Measurements from ENCODE around the gene HMGA1. TPM values are rescaled to one million over a fixed set of nuclear protein-coding genes. Genes with fewer than 3 reads are reported as not detected.

The HMGA1 gene
- total and polyA plus RNA-seq, 10 of the 15 experiments (the other 5 are each of a cell fraction or from before 2014, with no cell fraction given): 13.4 to 885 (median 508) TPM

DNA sequence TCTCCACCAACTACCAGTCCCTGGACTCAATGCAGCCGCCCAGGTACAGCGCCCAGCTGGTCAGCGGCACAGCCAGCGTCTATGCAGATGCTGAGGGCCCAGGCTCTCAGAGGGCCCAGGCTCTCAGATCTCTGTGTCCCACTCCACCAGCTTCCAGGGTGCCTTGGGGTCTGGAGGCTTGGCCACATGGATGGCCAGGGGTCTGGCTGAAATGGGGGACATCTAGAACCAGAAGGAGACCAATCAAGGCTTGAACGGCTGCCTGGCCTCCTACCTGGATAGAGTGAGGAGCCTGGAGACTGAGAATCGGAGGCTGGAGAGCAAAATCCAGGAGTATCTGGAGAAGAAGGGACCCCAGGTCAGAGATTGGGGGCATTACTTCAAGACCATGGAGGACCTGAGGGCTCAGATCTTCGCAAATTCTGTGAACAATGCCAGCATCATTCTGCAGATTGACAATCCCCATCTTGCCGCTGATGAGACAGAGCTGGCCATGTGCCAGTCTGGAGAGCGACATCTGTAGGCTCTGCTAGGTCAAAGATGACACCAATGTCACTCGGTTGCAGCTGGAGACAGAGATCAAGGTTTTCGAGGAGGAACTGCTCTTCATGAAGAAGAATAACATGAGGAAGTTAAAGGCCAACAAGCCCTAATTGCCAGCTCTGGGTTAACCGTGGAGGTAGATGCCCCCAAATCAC, 46.7 kb upstream of the HMGA1 start:
- DNase-seq (ENCODE audit: low read depth, low spot score) (no peak), FAIRE-seq (peak; percentile 38), ATAC-seq (peak; percentile 56)
- POLR2A ChIA-PET: no interaction called here
- Histone ChIP-seq H3K27me3 (replicated peaks in 1 of 2; ENCODE audit: control insufficient read depth in 2 of 2, insufficient read depth in 2 of 2, low read length in 1 of 2) (no peaks in the 10 kb centered on the region), H3K27ac (ENCODE audit: control insufficient read depth, insufficient read depth) (no peak overlapping the region), H3K4me3 (no peak overlapping the region), H3K36me3 (ENCODE audit: control insufficient read depth in 2 of 2, insufficient read depth in 2 of 2, low read length in 1 of 2) (no peaks in the 10 kb centered on the region), H4K20me1 (ENCODE audit: control insufficient read depth, insufficient read depth) (no peaks in the 10 kb centered on the region), H3K4me2 (ENCODE audit: control insufficient read depth, insufficient read depth) (no peak overlapping the region), H3K9me3 (replicated peaks; ENCODE audit: control insufficient read depth, insufficient read depth, low read length) (no peaks in the 10 kb centered on the region), H3K9ac (ENCODE audit: control insufficient read depth, insufficient read depth, low read length) (no peak overlapping the region), H2AFZ (ENCODE audit: control insufficient read depth, low read depth, low read length) (peak overlapping the region; percentile 15), H3K4me1 (ENCODE audit: control insufficient read depth, insufficient read depth, low read length) (no peaks in the 10 kb centered on the region), H3K79me2 (ENCODE audit: control insufficient read depth, insufficient read depth, low read length) (no peaks in the 10 kb centered on the region)
- BruUV-seq (replicated peaks): no TSS peak
- SMC1A ChIA-PET (ENCODE audit: uncharacterized antibody, unreplicated experiment): interaction anchor here (0.5 to 0.9 kb wide), 4 partner anchors 19 to 633 kb away, joined by 3 to 4 read pairs (median 3); no protein-coding TSS in a partner anchor
- CTCF ChIA-PET: interaction anchor here (1.2 to 2.8 kb wide), 3 partner anchors 27 to 271 kb away, joined by 3 to 14 read pairs (median 4); no protein-coding TSS in a partner anchor
- RAD21 ChIA-PET (ENCODE audit: unreplicated experiment): interaction anchor here (0.9 to 1.5 kb wide), 2 partner anchors 26 to 225 kb away, joined by 3 read pairs; no protein-coding TSS in a partner anchor
- intact Hi-C loops (cut with micrococcal nuclease; ENCODE audit: unreplicated experiment) (no loop called here), in situ Hi-C loops (cut with MboI) (no loop called here)
- TF ChIP-seq RAD21 (IDR thresholded peaks at IDR 0.05; ENCODE audit: insufficient read depth, low read depth, low read length): 0 out of 2 replicates have a peak, but pooled peaks have one; percentile 17
- TF ChIP-seq, protein P1, sequence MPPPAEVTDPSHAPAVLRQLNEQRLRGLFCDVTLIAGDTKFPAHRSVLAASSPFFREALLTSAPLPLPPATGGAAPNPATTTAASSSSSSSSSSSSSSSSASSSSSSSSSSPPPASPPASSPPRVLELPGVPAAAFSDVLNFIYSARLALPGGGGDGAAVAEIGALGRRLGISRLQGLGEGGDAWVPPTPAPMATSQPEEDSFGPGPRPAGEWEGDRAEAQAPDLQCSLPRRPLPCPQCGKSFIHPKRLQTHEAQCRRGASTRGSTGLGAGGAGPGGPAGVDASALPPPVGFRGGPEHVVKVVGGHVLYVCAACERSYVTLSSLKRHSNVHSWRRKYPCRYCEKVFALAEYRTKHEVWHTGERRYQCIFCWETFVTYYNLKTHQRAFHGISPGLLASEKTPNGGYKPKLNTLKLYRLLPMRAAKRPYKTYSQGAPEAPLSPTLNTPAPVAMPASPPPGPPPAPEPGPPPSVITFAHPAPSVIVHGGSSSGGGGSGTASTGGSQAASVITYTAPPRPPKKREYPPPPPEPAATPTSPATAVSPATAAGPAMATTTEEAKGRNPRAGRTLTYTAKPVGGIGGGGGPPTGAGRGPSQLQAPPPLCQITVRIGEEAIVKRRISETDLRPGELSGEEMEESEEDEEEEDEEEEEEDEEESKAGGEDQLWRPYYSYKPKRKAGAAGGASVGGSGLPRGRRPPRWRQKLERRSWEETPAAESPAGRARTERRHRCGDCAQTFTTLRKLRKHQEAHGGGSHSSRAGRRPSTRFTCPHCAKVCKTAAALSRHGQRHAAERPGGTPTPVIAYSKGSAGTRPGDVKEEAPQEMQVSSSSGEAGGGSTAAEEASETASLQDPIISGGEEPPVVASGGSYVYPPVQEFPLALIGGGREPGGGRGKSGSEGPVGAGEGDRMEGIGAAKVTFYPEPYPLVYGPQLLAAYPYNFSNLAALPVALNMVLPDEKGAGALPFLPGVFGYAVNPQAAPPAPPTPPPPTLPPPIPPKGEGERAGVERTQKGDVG (CRISPR knock-in tag; IDR thresholded peaks at IDR 0.05): no peak
- TF ChIP-seq CBX5 (IDR thresholded peaks at IDR 0.05; ENCODE audit: low read depth): no peak
- no peak; the same call in 1 of the 2 replicates for TF ChIP-seq SMC3 (IDR thresholded peaks at IDR 0.05; ENCODE audit: borderline replicate concordance, low read length)
- TF ChIP-seq, protein P2, sequence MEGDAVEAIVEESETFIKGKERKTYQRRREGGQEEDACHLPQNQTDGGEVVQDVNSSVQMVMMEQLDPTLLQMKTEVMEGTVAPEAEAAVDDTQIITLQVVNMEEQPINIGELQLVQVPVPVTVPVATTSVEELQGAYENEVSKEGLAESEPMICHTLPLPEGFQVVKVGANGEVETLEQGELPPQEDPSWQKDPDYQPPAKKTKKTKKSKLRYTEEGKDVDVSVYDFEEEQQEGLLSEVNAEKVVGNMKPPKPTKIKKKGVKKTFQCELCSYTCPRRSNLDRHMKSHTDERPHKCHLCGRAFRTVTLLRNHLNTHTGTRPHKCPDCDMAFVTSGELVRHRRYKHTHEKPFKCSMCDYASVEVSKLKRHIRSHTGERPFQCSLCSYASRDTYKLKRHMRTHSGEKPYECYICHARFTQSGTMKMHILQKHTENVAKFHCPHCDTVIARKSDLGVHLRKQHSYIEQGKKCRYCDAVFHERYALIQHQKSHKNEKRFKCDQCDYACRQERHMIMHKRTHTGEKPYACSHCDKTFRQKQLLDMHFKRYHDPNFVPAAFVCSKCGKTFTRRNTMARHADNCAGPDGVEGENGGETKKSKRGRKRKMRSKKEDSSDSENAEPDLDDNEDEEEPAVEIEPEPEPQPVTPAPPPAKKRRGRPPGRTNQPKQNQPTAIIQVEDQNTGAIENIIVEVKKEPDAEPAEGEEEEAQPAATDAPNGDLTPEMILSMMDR (IDR thresholded peaks at IDR 0.05 in 2 of 3, conservative IDR thresholded peaks at IDR 0.05 in 1 of 3; ENCODE audit: control insufficient read depth in 2 of 3, extremely low read depth in 1 of 3, insufficient read depth in 1 of 3, low read depth in 3 of 3, low read length in 3 of 3): peak in 2 of 3 experiments; percentile 5 to 22; a peak in 2 of 6 replicates
- no peak for TF ChIP-seq SUPT20H (IDR thresholded peaks at IDR 0.05; ENCODE audit: borderline replicate concordance, control insufficient read depth, low read depth, low read length)
- TF ChIP-seq WRNIP1 (IDR thresholded peaks at IDR 0.05; ENCODE audit: borderline replicate concordance, low read depth, low read length): no peak
- TF ChIP-seq E4F1 (IDR thresholded peaks at IDR 0.05; ENCODE audit: borderline replicate concordance, partially characterized antibody): no peak
- TF ChIP-seq, protein P3, sequence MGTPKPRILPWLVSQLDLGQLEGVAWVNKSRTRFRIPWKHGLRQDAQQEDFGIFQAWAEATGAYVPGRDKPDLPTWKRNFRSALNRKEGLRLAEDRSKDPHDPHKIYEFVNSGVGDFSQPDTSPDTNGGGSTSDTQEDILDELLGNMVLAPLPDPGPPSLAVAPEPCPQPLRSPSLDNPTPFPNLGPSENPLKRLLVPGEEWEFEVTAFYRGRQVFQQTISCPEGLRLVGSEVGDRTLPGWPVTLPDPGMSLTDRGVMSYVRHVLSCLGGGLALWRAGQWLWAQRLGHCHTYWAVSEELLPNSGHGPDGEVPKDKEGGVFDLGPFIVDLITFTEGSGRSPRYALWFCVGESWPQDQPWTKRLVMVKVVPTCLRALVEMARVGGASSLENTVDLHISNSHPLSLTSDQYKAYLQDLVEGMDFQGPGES (IDR thresholded peaks at IDR 0.05): no peak
- WGBS (ENCODE audit: insufficient coverage, insufficient replicate concordance, low lambda C conversion rate, missing lambda C conversion rate): 47% methylated on average over 12 of the region's 12 CpGs

All from GM12878 (cell line).